ENCODE results near the gene ZMIZ1. TPM values are rescaled to one million over a fixed set of nuclear protein-coding genes. Genes with fewer than 3 reads are reported as not detected.

The ZMIZ1 gene
- total and polyA plus RNA-seq, 4 donors, result 3.9 to 19.1 (median 9.8) TPM

- Histone ChIP-seq H3K4me1 (ENCODE audit: control insufficient read depth in 4 of 4, insufficient read depth in 4 of 4, low read length in 3 of 4) (peaks cover 23 to 57% (median 41%) of the 10 kb centered on the region in 4 donors), H3K9ac (ENCODE audit: low read depth in 1 of 2, low read length in 2 of 2) (no peak overlapping the region), H3K27me3 (ENCODE audit: control insufficient read depth in 4 of 4, insufficient read depth in 4 of 4, low read length in 3 of 4) (no peaks in the 10 kb centered on the region), H3K4me3 (ENCODE audit: low read depth in 1 of 3, low read length in 3 of 3) (no peak overlapping the region), H3K27ac (ENCODE audit: low read depth in 1 of 2, low read length in 2 of 2) (peak overlapping the region; percentile 28 to 30), H3K9me3 (ENCODE audit: control insufficient read depth in 4 of 4, low read length in 3 of 4) (no peaks in the 10 kb centered on the region), H3K36me3 (ENCODE audit: control insufficient read depth in 4 of 4, insufficient read depth in 3 of 4, low read depth in 1 of 4, low read length in 3 of 4) (no peaks in the 10 kb centered on the region)
- 74% methylated on average over 7 of the region's 7 CpGs for WGBS
- no peak for TF ChIP-seq NR2F2 (IDR thresholded peaks at IDR 0.05)
- TF ChIP-seq FOXA1 (IDR thresholded peaks at IDR 0.05), result no peak
- TF ChIP-seq TAF1 (conservative IDR thresholded peaks at IDR 0.05), result no peak
- no peak for TF ChIP-seq RAD21 (IDR thresholded peaks at IDR 0.05)
- TF ChIP-seq EGR1 (IDR thresholded peaks at IDR 0.05; ENCODE audit: low read depth in 2 of 2), result no peak
- no peak for TF ChIP-seq ATF3 (IDR thresholded peaks at IDR 0.05)
- no peak for TF ChIP-seq HNF4G (IDR thresholded peaks at IDR 0.05)
- TF ChIP-seq REST (IDR thresholded peaks at IDR 0.05), result no peak
- TF ChIP-seq JUND (IDR thresholded peaks at IDR 0.05), result no peak
- TF ChIP-seq MAX (IDR thresholded peaks at IDR 0.05), result no peak
- DNase-seq (ENCODE audit: low spot score), result no peak
These were observed 33.7 kb downstream of the ZMIZ1 start for GRCh38 chr10:79102498-79102874.

GRCh38 chr10:79103129-79103528, 34.4 kb downstream of the ZMIZ1 start:
- no peak overlapping the region for H3K4me3 ChIP-seq (ENCODE audit: low read depth in 1 of 3, low read length in 3 of 3)
- no peaks in the 10 kb centered on the region for H3K9me3 ChIP-seq (ENCODE audit: control insufficient read depth in 4 of 4, low read length in 3 of 4)
- H3K4me1 ChIP-seq (ENCODE audit: control insufficient read depth in 4 of 4, insufficient read depth in 4 of 4, low read length in 3 of 4), result peaks cover 21 to 51% (median 35%) of the 10 kb centered on the region in 4 donors
- DNase-seq (ENCODE audit: low spot score), result no peak
- no peaks in the 10 kb centered on the region for H3K36me3 ChIP-seq (ENCODE audit: control insufficient read depth in 4 of 4, insufficient read depth in 3 of 4, low read depth in 1 of 4, low read length in 3 of 4)
- H3K9ac ChIP-seq (ENCODE audit: low read depth in 1 of 2, low read length in 2 of 2), result no peak overlapping the region
- no peaks in the 10 kb centered on the region for H3K27me3 ChIP-seq (ENCODE audit: control insufficient read depth in 4 of 4, insufficient read depth in 4 of 4, low read length in 3 of 4)
- TF ChIP-seq FOXA2 (IDR thresholded peaks at IDR 0.05), result no peak
- TF ChIP-seq RXRA (IDR thresholded peaks at IDR 0.05), result no peak
- no peak for TF ChIP-seq YY1 (IDR thresholded peaks at IDR 0.05)
- TF ChIP-seq ATF3 (IDR thresholded peaks at IDR 0.05), result no peak
- no peak for TF ChIP-seq FOXA1 (IDR thresholded peaks at IDR 0.05)
- no peak for TF ChIP-seq SP1 (IDR thresholded peaks at IDR 0.05)
- no peak for TF ChIP-seq HNF4A (conservative IDR thresholded peaks at IDR 0.05)
- TF ChIP-seq NR2F2 (IDR thresholded peaks at IDR 0.05), result no peak
- TF ChIP-seq TAF1 (conservative IDR thresholded peaks at IDR 0.05), result no peak
- no peak for TF ChIP-seq GABPA (IDR thresholded peaks at IDR 0.05 in 1 of 2, conservative IDR thresholded peaks at IDR 0.05 in 1 of 2)
- TF ChIP-seq HNF4G (IDR thresholded peaks at IDR 0.05), result no peak
- TF ChIP-seq REST (IDR thresholded peaks at IDR 0.05), result no peak
- TF ChIP-seq MAX (IDR thresholded peaks at IDR 0.05), result no peak
- no peak for TF ChIP-seq EGR1 (IDR thresholded peaks at IDR 0.05; ENCODE audit: low read depth in 2 of 2)
- TF ChIP-seq ZBTB33 (IDR thresholded peaks at IDR 0.05), result no peak
- 78% methylated on average over 13 of the region's 13 CpGs for WGBS
- H3K27ac ChIP-seq (ENCODE audit: low read depth in 1 of 2, low read length in 2 of 2), result no peak overlapping the region
